ENCODE data around the gene CFP.

The CFP gene

DNA sequence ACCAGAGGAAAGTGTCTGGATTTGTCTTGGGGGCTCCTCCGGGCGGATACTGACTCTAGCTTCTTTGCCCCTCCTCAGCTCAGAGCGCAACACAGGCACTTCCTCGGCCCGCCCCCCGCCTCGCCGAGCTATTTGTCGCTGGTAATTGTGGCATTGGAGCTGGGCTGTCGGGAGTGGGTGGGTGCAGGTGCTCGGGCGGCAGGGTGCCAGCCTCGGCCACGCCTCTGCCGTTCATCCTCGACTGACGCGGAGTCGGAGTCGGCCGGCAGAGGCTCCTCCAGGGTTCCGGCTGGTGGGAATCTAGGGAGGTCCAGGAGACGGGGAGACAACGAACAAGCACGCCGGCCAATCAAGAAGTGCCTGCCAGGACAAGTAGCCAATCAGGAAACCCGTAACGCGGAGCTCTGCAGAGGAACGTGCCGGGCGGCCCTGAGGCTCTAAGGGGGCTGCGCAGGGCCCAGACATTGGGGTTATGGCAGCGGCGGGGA, 6.1 kb downstream of the CFP start:
- no peak overlapping the region for H3K27ac ChIP-seq
- no peak for TF ChIP-seq ZFX (IDR thresholded peaks at IDR 0.05; ENCODE audit: borderline replicate concordance)
- no peak for TF ChIP-seq CTCF (IDR thresholded peaks at IDR 0.05)

DNA sequence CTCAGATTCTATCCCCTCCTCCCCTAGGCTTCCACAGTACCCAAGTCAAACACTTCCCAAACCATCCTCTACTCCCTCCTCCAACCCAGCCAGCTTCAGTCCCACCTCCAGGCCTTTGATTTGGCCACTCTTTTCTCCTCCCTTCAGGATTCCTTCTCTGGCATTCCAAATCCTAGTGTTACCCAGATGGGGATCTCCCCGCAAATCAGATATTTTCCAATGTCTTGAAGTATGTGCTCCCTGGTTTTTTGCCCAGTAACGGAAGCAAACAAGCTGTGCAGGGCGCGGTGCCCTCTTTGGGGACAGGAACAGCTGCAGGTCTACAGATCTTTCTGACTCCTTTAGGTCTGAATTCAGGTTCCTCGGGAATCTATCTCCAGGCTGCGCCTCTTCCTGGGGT, 7.9 kb downstream of the CFP start:
- H3K27ac ChIP-seq, result no peak overlapping the region
- no peak for TF ChIP-seq ZFX (IDR thresholded peaks at IDR 0.05; ENCODE audit: borderline replicate concordance)
- no peak for TF ChIP-seq CTCF (IDR thresholded peaks at IDR 0.05)

DNA sequence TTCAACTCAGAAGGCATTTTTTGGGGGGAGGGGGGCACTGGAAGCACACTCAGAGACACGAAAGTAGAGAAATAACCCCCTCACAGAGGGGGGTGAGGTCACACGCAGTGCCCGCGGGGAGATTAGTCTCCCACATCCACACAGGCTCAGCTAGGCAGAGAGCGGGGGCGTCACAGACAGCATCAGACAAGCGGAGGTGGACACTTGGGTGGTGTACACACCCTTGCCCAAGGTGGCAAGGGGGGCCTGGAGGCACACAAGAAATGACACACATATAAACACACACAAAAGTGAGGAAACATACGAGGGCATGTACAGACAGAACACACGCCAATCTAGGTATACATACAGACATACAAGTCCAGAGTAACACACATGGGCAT, 9.4 kb downstream of the CFP start:
- H3K27ac ChIP-seq, result no peak overlapping the region
- TF ChIP-seq CTCF (IDR thresholded peaks at IDR 0.05) (no peak), ZFX (IDR thresholded peaks at IDR 0.05; ENCODE audit: borderline replicate concordance) (no peak)

GRCh38 chrX:47619486-47620302, 10.0 kb downstream of the CFP start, which contains the start of gene SYN1:
SYN1 (minus strand) TSS chrX:47619857; CDS start chrX:47619728, 129 bp downstream.
- no peak within 1 kb of the TSS for H3K27ac ChIP-seq
- peak; percentile 40 for TF ChIP-seq CTCF (IDR thresholded peaks at IDR 0.05)
- TF ChIP-seq ZFX (IDR thresholded peaks at IDR 0.05; ENCODE audit: borderline replicate concordance), result no peak

DNA sequence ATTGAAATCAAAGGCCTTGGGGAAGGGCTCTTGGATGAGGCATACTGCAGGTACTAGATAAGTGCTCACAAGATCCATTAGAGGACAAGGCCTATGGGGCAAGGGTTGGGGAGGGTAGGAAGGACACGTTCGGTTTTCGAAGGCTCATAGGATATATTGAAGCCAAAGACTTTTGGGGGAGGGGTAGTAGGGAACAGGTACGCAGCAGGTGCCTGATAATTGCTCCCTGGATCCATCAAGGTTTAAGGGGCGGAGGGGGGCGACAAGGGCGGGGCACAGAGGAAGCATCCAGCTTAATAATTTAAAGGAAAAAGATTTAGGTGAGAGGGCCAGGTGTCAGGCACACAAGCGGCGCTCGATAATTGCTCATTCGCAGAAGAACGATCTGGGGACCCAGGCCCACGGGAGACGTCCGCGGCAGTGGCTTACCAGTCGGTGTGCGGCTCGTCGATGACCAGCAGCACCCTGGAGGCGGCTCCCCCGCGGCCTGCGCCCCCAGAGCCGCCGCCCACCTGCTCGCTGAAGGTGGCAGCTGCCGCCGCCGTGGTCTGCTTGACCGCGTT, 10.7 kb downstream of the CFP start:
- TF ChIP-seq CTCF (IDR thresholded peaks at IDR 0.05) (no peak), ZFX (IDR thresholded peaks at IDR 0.05; ENCODE audit: borderline replicate concordance) (no peak)

GRCh38 chrX:47614618-47615017, 15.1 kb downstream of the CFP start:
- no peak overlapping the region for H3K27ac ChIP-seq
- TF ChIP-seq CTCF (IDR thresholded peaks at IDR 0.05), result no peak
- no peak for TF ChIP-seq ZFX (IDR thresholded peaks at IDR 0.05; ENCODE audit: borderline replicate concordance)

More for the DNA sequence above, 10.7 kb downstream of the CFP start:
- no peak overlapping the region for H3K27ac ChIP-seq

- H3K27ac ChIP-seq, result no peak overlapping the region
- TF ChIP-seq ZFX (IDR thresholded peaks at IDR 0.05; ENCODE audit: borderline replicate concordance), result no peak
- no peak for TF ChIP-seq CTCF (IDR thresholded peaks at IDR 0.05)
Measured at GRCh38 chrX:47613082-47613481, 16.6 kb downstream of the CFP start.
